Ishikawa (cell line): ENCODE measurements around the gene RBL1.

Experiments used
- EGR1 ChIP-seq: IDR thresholded peaks from 2 replicates; pipeline ENCODE4 v1.6.1; 2012
- EP300 ChIP-seq: IDR thresholded peaks from 2 replicates; pipeline ENCODE4 v1.6.1; 2012; ENCODE audit warnings: borderline replicate concordance
- RAD21 ChIP-seq: IDR thresholded peaks from 2 replicates; pipeline ENCODE4 v1.6.1; 2012; ENCODE audit warnings: low read depth
- TEAD4 ChIP-seq: IDR thresholded peaks from 2 replicates; pipeline ENCODE4 v1.6.1; 2012
- YY1 ChIP-seq: IDR thresholded peaks from 2 replicates; pipeline ENCODE4 v1.6.1; 2012; ENCODE audit warnings: low read depth
- TF ChIP-seq, protein P1 (sequence below): IDR thresholded peaks from 2 replicates; pipeline ENCODE4 v1.6.1; 2012
- TF ChIP-seq, protein P2 (sequence below): IDR thresholded peaks from 2 replicates; pipeline ENCODE4 v1.6.1; 2012
- TF ChIP-seq, protein P3 (sequence below): IDR thresholded peaks from 2 replicates; pipeline ENCODE4 v1.6.1; 2012; ENCODE audit warnings: low read depth, mild to moderate bottlenecking

DNA sequence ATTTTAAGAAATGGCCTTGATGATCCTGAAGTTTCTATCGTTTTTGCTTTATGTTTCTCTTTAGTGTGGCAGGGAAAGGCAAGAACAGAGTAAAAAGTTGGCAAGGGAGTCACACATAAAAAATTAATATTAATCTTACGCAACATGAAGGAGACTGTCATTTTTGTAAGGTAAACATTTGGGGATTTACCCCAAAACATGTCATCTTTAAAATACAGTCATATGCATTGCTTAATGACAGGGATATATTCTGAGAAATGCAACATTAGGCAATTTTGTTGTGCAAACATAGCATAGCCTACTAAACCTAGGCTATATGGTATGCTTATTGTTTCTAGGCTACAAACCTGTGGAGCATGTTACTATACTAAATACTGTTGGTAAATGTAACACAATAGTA lies 5.4 kb downstream of the RBL1 start:
- TF ChIP-seq, protein P1, sequence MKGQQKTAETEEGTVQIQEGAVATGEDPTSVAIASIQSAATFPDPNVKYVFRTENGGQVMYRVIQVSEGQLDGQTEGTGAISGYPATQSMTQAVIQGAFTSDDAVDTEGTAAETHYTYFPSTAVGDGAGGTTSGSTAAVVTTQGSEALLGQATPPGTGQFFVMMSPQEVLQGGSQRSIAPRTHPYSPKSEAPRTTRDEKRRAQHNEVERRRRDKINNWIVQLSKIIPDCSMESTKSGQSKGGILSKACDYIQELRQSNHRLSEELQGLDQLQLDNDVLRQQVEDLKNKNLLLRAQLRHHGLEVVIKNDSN, result no peak
- TF ChIP-seq, protein P2, sequence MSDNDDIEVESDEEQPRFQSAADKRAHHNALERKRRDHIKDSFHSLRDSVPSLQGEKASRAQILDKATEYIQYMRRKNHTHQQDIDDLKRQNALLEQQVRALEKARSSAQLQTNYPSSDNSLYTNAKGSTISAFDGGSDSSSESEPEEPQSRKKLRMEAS, result no peak
- TF ChIP-seq, protein P3, sequence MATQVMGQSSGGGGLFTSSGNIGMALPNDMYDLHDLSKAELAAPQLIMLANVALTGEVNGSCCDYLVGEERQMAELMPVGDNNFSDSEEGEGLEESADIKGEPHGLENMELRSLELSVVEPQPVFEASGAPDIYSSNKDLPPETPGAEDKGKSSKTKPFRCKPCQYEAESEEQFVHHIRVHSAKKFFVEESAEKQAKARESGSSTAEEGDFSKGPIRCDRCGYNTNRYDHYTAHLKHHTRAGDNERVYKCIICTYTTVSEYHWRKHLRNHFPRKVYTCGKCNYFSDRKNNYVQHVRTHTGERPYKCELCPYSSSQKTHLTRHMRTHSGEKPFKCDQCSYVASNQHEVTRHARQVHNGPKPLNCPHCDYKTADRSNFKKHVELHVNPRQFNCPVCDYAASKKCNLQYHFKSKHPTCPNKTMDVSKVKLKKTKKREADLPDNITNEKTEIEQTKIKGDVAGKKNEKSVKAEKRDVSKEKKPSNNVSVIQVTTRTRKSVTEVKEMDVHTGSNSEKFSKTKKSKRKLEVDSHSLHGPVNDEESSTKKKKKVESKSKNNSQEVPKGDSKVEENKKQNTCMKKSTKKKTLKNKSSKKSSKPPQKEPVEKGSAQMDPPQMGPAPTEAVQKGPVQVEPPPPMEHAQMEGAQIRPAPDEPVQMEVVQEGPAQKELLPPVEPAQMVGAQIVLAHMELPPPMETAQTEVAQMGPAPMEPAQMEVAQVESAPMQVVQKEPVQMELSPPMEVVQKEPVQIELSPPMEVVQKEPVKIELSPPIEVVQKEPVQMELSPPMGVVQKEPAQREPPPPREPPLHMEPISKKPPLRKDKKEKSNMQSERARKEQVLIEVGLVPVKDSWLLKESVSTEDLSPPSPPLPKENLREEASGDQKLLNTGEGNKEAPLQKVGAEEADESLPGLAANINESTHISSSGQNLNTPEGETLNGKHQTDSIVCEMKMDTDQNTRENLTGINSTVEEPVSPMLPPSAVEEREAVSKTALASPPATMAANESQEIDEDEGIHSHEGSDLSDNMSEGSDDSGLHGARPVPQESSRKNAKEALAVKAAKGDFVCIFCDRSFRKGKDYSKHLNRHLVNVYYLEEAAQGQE, result no peak
- no peak for TF ChIP-seq TEAD4
- no peak for TF ChIP-seq YY1
- no peak for TF ChIP-seq EGR1
- TF ChIP-seq RAD21, result no peak
- no peak for TF ChIP-seq EP300
